HK-2 (cell line): Measurements from ENCODE around the gene APBB2.
"Not testable (repeated sequence)": the region's sequence is repeated elsewhere in the genome, so short reads cannot be mapped to it uniquely, and the experiment has no call there.

Experiments
- DNase-seq: peaks from one replicate; pipeline ENCODE4 v3.0.0-alpha.2; 2018; ENCODE audit not compliant: unreplicated experiment

The APBB2 gene

GRCh38 chr4:41060352-41061334, 153.7 kb downstream of the APBB2 start:
- DNase-seq = no peak

GRCh38 chr4:41059411-41059810, 154.9 kb downstream of the APBB2 start:
- DNase-seq = not testable (repeated sequence)

- DNase-seq = no peak
These were observed 155.9 kb downstream of the APBB2 start for GRCh38 chr4:41058426-41058825.

- no peak for DNase-seq
These were observed 156.9 kb downstream of the APBB2 start for GRCh38 chr4:41057467-41057866.

GRCh38 chr4:41052287-41052686, 162.1 kb downstream of the APBB2 start:
- no peak for DNase-seq

- DNase-seq = no peak
These were observed 163.2 kb downstream of the APBB2 start for GRCh38 chr4:41050880-41051775.

- DNase-seq = no peak
These were observed 164.2 kb downstream of the APBB2 start for GRCh38 chr4:41050116-41050515.

- not testable (repeated sequence) for DNase-seq
These were observed 165.2 kb downstream of the APBB2 start for GRCh38 chr4:41049176-41049575.

- DNase-seq = no peak
These were observed 169.6 kb downstream of the APBB2 start for GRCh38 chr4:41044791-41045190.

- no peak for DNase-seq
These were observed 170.2 kb downstream of the APBB2 start for GRCh38 chr4:41044165-41044564.

- no peak for DNase-seq
These were observed 170.9 kb downstream of the APBB2 start for GRCh38 chr4:41043465-41043864.

GRCh38 chr4:41041551-41041950, 172.8 kb downstream of the APBB2 start:
- DNase-seq = no peak

- no peak for DNase-seq
These were observed 175.0 kb downstream of the APBB2 start for GRCh38 chr4:41039317-41039716.

GRCh38 chr4:41038304-41038703, 176.0 kb downstream of the APBB2 start:
- no peak for DNase-seq

GRCh38 chr4:41029098-41029497, 185.2 kb downstream of the APBB2 start:
- no peak for DNase-seq

- no peak for DNase-seq
These were observed 185.8 kb downstream of the APBB2 start for GRCh38 chr4:41028392-41029076.

GRCh38 chr4:41026971-41027370, 187.4 kb downstream of the APBB2 start:
- no peak for DNase-seq

- no peak for DNase-seq
These were observed 188.5 kb downstream of the APBB2 start for GRCh38 chr4:41025824-41026223.

GRCh38 chr4:41024556-41025491, 189.5 kb downstream of the APBB2 start:
- DNase-seq = no peak

- DNase-seq = no peak
These were observed 192.2 kb downstream of the APBB2 start for GRCh38 chr4:41022116-41022515.
